Heart left ventricle (tissue), 16 donors: ENCODE results near the gene CACNB1. TPM values are rescaled to one million over a fixed set of nuclear protein-coding genes. Genes with fewer than 3 reads are reported as not detected.
"Not testable (repeated sequence)": the region's sequence is repeated elsewhere in the genome, so short reads cannot be mapped to it uniquely, and the experiment has no call there.

Experiments
- ATAC-seq, 4 donors: fragments of 200-7000 bp; cut with Tn5 transposase; one replicate each; pipeline ENCODE4 v1.9.1; 2020 to 2022; ENCODE audit warnings: moderate library complexity in 4 of 4, mild to moderate bottlenecking in 3 of 4, moderate number of reproducible peaks in 1 of 4
- DNase-seq, 5 donors: peaks; one replicate each; pipeline ENCODE4 v3.0.0-alpha.2; 2020
- H3K27ac ChIP-seq, 12 donors: fragments of 200-600 bp; sonication (generic) in 4 of 12; one replicate each; pipeline versions ENCODE4 v1.5.0 to v1.8.0; 2016 to 2022; ENCODE audit warnings: mild to moderate bottlenecking in 2 of 12
- H3K27me3 ChIP-seq, 9 donors: fragments of 200-600 bp; sonication (generic) in 2 of 9; one replicate each; pipeline versions ENCODE4 v1.5.1 to v1.8.0; 2016 to 2022; ENCODE audit warnings: mild to moderate bottlenecking in 3 of 9
- H3K36me3 ChIP-seq, 9 donors: fragments of 200-600 bp; sonication (generic) in 2 of 9; one replicate each; pipeline versions ENCODE4 v1.5.0 to v1.8.0; 2018 to 2022; ENCODE audit warnings: mild to moderate bottlenecking in 2 of 9
- H3K4me1 ChIP-seq, 12 donors: fragments of 200-600 bp; sonication (generic) in 4 of 12; one replicate each; pipeline versions ENCODE4 v1.5.0 to v1.8.0; 2016 to 2022; ENCODE audit warnings: mild to moderate bottlenecking in 3 of 12
- H3K4me3 ChIP-seq, 12 donors: fragments of 200-600 bp; sonication (generic) in 4 of 12; one replicate each; pipeline versions ENCODE4 v1.5.0 to v1.8.0; 2017 to 2022; ENCODE audit warnings: mild to moderate bottlenecking in 9 of 12, moderate library complexity in 4 of 12
- H3K9me3 ChIP-seq, 12 donors: fragments of 200-600 bp; sonication (generic) in 4 of 12; one replicate each; pipeline versions ENCODE4 v1.5.0 to v1.8.0; 2016 to 2022; ENCODE audit warnings: mild to moderate bottlenecking in 1 of 12
- CTCF ChIP-seq, 12 donors: fragments of 200-600 bp; sonication (generic) in 4 of 12; IDR thresholded peaks; one replicate each; pipeline versions ENCODE4 v1.5.0 to v1.8.0; 2018 to 2022; ENCODE audit warnings: antibody characterized with exemption in 12 of 12, mild to moderate bottlenecking in 5 of 12
- POLR2A ChIP-seq, 2 donors: fragments of 450-650 bp; IDR thresholded peaks; one replicate each; pipeline ENCODE4 v1.6.1; 2017; ENCODE audit warnings: antibody characterized with exemption in 2 of 2, mild to moderate bottlenecking in 2 of 2, moderate library complexity in 2 of 2
- WGBS, 4 donors: extraction: QIAGEN DNeasy Blood & Tissue Kit in 2 of 4; methylation state at CpG; one replicate each; pipeline versions ENCODE4 v1.1.5 to v1.1.7; 2013 to 2018; 5-methylcytosine and 5-hydroxymethylcytosine counted together
- intact Hi-C, 10 donors: fragments of 100-400 bp; cut with DNase I; formaldehyde crosslinking; loops; one replicate each; pipeline versions ENCODE4 v1.11.1 to v1.14.2; 2022
- polyA plus RNA-seq, 2 donors: library from polyadenylated mRNA; stranded (reverse); fragments of 200-250 nt; gene quantifications; one replicate each; pipeline ENCODE4 v1.2.3, GENCODE V29; 2013
- total RNA-seq, 9 donors: library from RNA; depleted of rRNA in 2 of 9; stranded (reverse); fragments of >200 nt in 2 of 9; fragmentation: NEBNext Ultra II Directional in 3 of 9; extraction: Animal tissue kit (Norgen Biotek cat#: 25700) in 3 of 9; gene quantifications; one replicate each; pipeline versions ENCODE4 v1.1.0 to v1.2.4, GENCODE V29; 2016 to 2023
- donor health status: ischemic (EF 13 %, LVEDD 7.1; RV severe dilation, severe dysfunction).
- donor health status: healthy with polysubstance abuse.
- donor health status: DM: no; HTN: yes; CAD: no.
- donor health status: DM: no; HTN: no; CAD: no.
- donor health status: ischemic (EF 25% LVEDD 6.9; RV normal size, moderate dysfunction).
- donor health status: ischemic (EF 25% LVEDD 5.7; RV mildly dilated, moderate dysfunction).
- donor health status: healthy.
- donor health status: DM: yes; HTN: yes; CAD: no.
- donor health status: ischemic (EF 35%, LVEDD 5.7; RV mildly dilated, moderate dysfunction).
- donor health status: nonischemic (EF 11% LVEDD 7.7; RV severe dilation, severe dysfunction).
- donor health status: DM: yes; HTN: yes; CAD: no.
- donor health status: PGD.
- donor health status: ischemic (EF 29% LVEDD 5.4; RV normal size, mild dysfunction).
- donor health status: nonischemic (EF 23%, LVEDD 6.1; RV moderate dilation, normal function).

CACNB1 gene
- total and polyA plus RNA-seq, 11 donors = 4.3 to 14.3 (median 7.1) TPM

- no peak overlapping the region for H3K4me3 ChIP-seq
- ATAC-seq = no peak
- intact Hi-C loops = loop anchor here in 2 of 10 donors (10.0 kb wide), 2 partner anchors 66 to 304 kb away; no protein-coding TSS in a partner anchor
- DNase-seq = no peak
- 86 to 93% (median 92%) methylated on average over 14 of the region's 14 CpGs for WGBS, 4 donors
- no peaks in the 10 kb centered on the region for H3K36me3 ChIP-seq
- H3K27me3 ChIP-seq = no peaks in the 10 kb centered on the region
- H3K27ac ChIP-seq = no peak overlapping the region
- peaks cover 0 to 5% (median 0%) of the 10 kb centered on the region in 12 donors for H3K9me3 ChIP-seq
- peaks cover 0 to 42% (median 24%) of the 10 kb centered on the region in 12 donors for H3K4me1 ChIP-seq
- TF ChIP-seq POLR2A (IDR thresholded peaks at IDR 0.05) (no peak), CTCF (IDR thresholded peaks at IDR 0.05) (no peak)
These were observed 28.4 kb downstream of the CACNB1 start for GRCh38 chr17:39169101-39169500.

- not testable (repeated sequence) for H3K36me3 ChIP-seq, H3K27me3 ChIP-seq, DNase-seq, ATAC-seq, H3K9me3 ChIP-seq, H3K4me3 ChIP-seq
- 95 to 97% (median 96%) methylated on average over 10 of the region's 10 CpGs for WGBS, 4 donors
- intact Hi-C loops = loop anchor here in 2 of 10 donors (10.0 kb wide), 2 partner anchors 66 to 304 kb away; no protein-coding TSS in a partner anchor
- Histone ChIP-seq H3K27ac (peak overlapping the region in 1 of 12 donors; percentile 1), H3K4me1 (peaks cover 0 to 43% (median 26%) of the 10 kb centered on the region in 12 donors)
These were observed 29.0 kb downstream of the CACNB1 start for GRCh38 chr17:39168503-39168902.

- ATAC-seq = peak in 3 of 4 donors; percentile 32 to 73 (median 45)
These were observed 30.0 kb downstream of the CACNB1 start for GRCh38 chr17:39167476-39167875.

GRCh38 chr17:39166437-39167335 lies 30.8 kb downstream of the CACNB1 start:
- Histone ChIP-seq H3K27ac (peak overlapping the region in 3 of 12 donors; percentile 35 to 61 (median 37)), H3K9me3 (peaks cover 0 to 5% (median 0%) of the 10 kb centered on the region in 12 donors), H3K4me1 (peaks cover 0 to 43% (median 26%) of the 10 kb centered on the region in 12 donors), H3K4me3 (peak overlapping the region in 1 of 12 donors; percentile 5), H3K27me3 (no peaks in the 10 kb centered on the region), H3K36me3 (no peaks in the 10 kb centered on the region)
- intact Hi-C loops = loop anchor here in 3 of 10 donors (1.0 to 10.0 kb wide), 3 partner anchors 33 to 302 kb away; no protein-coding TSS in a partner anchor
- DNase-seq (no peak), ATAC-seq (no peak)
- TF ChIP-seq CTCF (IDR thresholded peaks at IDR 0.05) = no peak
- TF ChIP-seq POLR2A (IDR thresholded peaks at IDR 0.05) = no peak
- WGBS, 4 donors = 58 to 70% (median 64%) methylated on average over 7 of the region's 7 CpGs

More at GRCh38 chr17:39167476-39167875, 30.0 kb downstream of the CACNB1 start:
- no peak overlapping the region for H3K4me3 ChIP-seq
- H3K27ac ChIP-seq = peak overlapping the region in 3 of 12 donors; percentile 35 to 61 (median 37)
- H3K4me1 ChIP-seq = peaks cover 0 to 43% (median 26%) of the 10 kb centered on the region in 12 donors
- H3K27me3 ChIP-seq = no peaks in the 10 kb centered on the region
- H3K36me3 ChIP-seq = no peaks in the 10 kb centered on the region
- peak in 3 of 5 donors; percentile 56 to 63 (median 58) for DNase-seq
- intact Hi-C loops = loop anchor here in 3 of 10 donors (1.0 to 10.0 kb wide), 3 partner anchors 32 to 303 kb away; no protein-coding TSS in a partner anchor
- H3K9me3 ChIP-seq = peaks cover 0 to 5% (median 0%) of the 10 kb centered on the region in 12 donors
- WGBS, 4 donors = 32 to 45% (median 36%) methylated on average over 2 of the region's 2 CpGs
- TF ChIP-seq CTCF (IDR thresholded peaks at IDR 0.05) = no peak
- no peak for TF ChIP-seq POLR2A (IDR thresholded peaks at IDR 0.05)
